Measurements from ENCODE around the gene GIGYF2. TPM values are rescaled to one million over a fixed set of nuclear protein-coding genes. Genes with fewer than 3 reads are reported as not detected.

Gene GIGYF2
- total RNA-seq, 1 experiment from 2014 or later: 60.6 TPM

DNA sequence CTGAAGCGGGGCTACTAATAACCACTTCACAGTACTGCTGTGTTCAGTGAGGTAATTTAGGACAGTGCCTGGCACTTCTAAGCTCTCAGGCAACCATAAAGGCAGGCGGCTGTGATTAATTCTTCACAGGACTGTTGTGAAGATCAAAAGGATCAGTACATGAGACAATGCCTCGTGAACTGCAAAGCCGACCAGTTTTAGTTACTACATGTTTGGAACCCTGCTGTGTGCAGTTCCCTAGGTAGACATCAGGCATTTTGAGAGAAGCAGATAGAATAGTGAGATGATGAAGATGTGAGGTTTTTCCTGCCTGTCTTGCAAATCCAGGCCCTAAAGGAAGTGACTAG is 44.7 kb upstream of the GIGYF2 start:
- H3K9me3 ChIP-seq (ENCODE audit: control insufficient read depth in 1 of 2, insufficient read depth in 1 of 2, low read depth in 1 of 2, low read length in 2 of 2): no peaks in the 10 kb centered on the region
- H3K27ac ChIP-seq (ENCODE audit: low read depth, low read length): no peak overlapping the region
- no peaks in the 10 kb centered on the region for H3K36me3 ChIP-seq (ENCODE audit: control insufficient read depth in 1 of 2, insufficient read depth in 2 of 2, low read length in 2 of 2)
- ChIA-PET CTCF (no interaction called here), POLR2A (no interaction called here), RAD21 (ENCODE audit: low non-redundant PET in 1 of 2, low total read pairs in 2 of 2, uncharacterized antibody in 2 of 2, unreplicated experiment in 2 of 2) (no interaction called here)
- TF ChIP-seq SRF (IDR thresholded peaks at IDR 0.05; ENCODE audit: low read depth) (no peak), TCF7L2 (IDR thresholded peaks at IDR 0.05; ENCODE audit: borderline replicate concordance, extremely low read depth, insufficient read depth, insufficient read length) (peak; percentile 53)
- no peaks in the 10 kb centered on the region for H3K4me1 ChIP-seq (ENCODE audit: control insufficient read depth in 1 of 2, insufficient read depth in 2 of 2, low read length in 2 of 2)
- no peaks in the 10 kb centered on the region for H3K79me2 ChIP-seq (ENCODE audit: insufficient read depth, low read length)
- H3K4me2 ChIP-seq (ENCODE audit: low read length): no peak overlapping the region
- H2AFZ ChIP-seq (ENCODE audit: low read depth, low read length, poor library complexity, severe bottlenecking): no peak overlapping the region
- DNase-seq (ENCODE audit: low read depth, low spot score): no peak
- intact Hi-C loops (cut with micrococcal nuclease): no loop called here
- H3K4me3 ChIP-seq (replicated peaks in 1 of 2; ENCODE audit: low read depth in 1 of 2, low read length in 2 of 2): no peak overlapping the region
- no peak overlapping the region for H3K9ac ChIP-seq (ENCODE audit: low read length)
- BruUV-seq (replicated peaks): no TSS peak
- no peaks in the 10 kb centered on the region for H3K27me3 ChIP-seq (ENCODE audit: insufficient read depth, low read length)
- H3K9me2 ChIP-seq (ENCODE audit: insufficient read depth): no peaks in the 10 kb centered on the region
- no peaks in the 10 kb centered on the region for H4K20me1 ChIP-seq (ENCODE audit: insufficient read depth)
- no peak for ATAC-seq

GRCh38 chr2:232653441-232653840 is 43.7 kb upstream of the GIGYF2 start:
- H3K27me3 ChIP-seq (ENCODE audit: insufficient read depth, low read length): no peaks in the 10 kb centered on the region
- H2AFZ ChIP-seq (ENCODE audit: low read depth, low read length, poor library complexity, severe bottlenecking): no peak overlapping the region
- no peaks in the 10 kb centered on the region for H3K4me1 ChIP-seq (ENCODE audit: control insufficient read depth in 1 of 2, insufficient read depth in 2 of 2, low read length in 2 of 2)
- no peak for DNase-seq (ENCODE audit: low read depth, low spot score)
- TF ChIP-seq SP1 (IDR thresholded peaks at IDR 0.05; ENCODE audit: low read depth): no peak
- TF ChIP-seq SRF (IDR thresholded peaks at IDR 0.05; ENCODE audit: low read depth): no peak
- TF ChIP-seq TCF7L2 (IDR thresholded peaks at IDR 0.05; ENCODE audit: borderline replicate concordance, extremely low read depth, insufficient read depth, insufficient read length): no peak
- TF ChIP-seq FOSL1 (IDR thresholded peaks at IDR 0.05; ENCODE audit: low read depth): no peak
- no peak overlapping the region for H3K27ac ChIP-seq (ENCODE audit: low read depth, low read length)
- ChIA-PET POLR2A (no interaction called here), RAD21 (ENCODE audit: low non-redundant PET in 1 of 2, low total read pairs in 2 of 2, uncharacterized antibody in 2 of 2, unreplicated experiment in 2 of 2) (no interaction called here), CTCF (no interaction called here)
- intact Hi-C loops (cut with micrococcal nuclease): no loop called here
- no peaks in the 10 kb centered on the region for H3K79me2 ChIP-seq (ENCODE audit: insufficient read depth, low read length)
- H3K4me2 ChIP-seq (ENCODE audit: low read length): no peak overlapping the region
- no peaks in the 10 kb centered on the region for H3K36me3 ChIP-seq (ENCODE audit: control insufficient read depth in 1 of 2, insufficient read depth in 2 of 2, low read length in 2 of 2)
- H3K9me2 ChIP-seq (ENCODE audit: insufficient read depth): no peaks in the 10 kb centered on the region
- H4K20me1 ChIP-seq (ENCODE audit: insufficient read depth): no peaks in the 10 kb centered on the region
- no TSS peak for BruUV-seq (replicated peaks)
- no peak overlapping the region for H3K9ac ChIP-seq (ENCODE audit: low read length)
- H3K9me3 ChIP-seq (ENCODE audit: control insufficient read depth in 1 of 2, insufficient read depth in 1 of 2, low read depth in 1 of 2, low read length in 2 of 2): no peaks in the 10 kb centered on the region
- H3K4me3 ChIP-seq (replicated peaks in 1 of 2; ENCODE audit: low read depth in 1 of 2, low read length in 2 of 2): no peak overlapping the region
- ATAC-seq: no peak

GRCh38 chr2:232655392-232655791 is 41.7 kb upstream of the GIGYF2 start:
- no peak for ATAC-seq
- Histone ChIP-seq H3K9ac (ENCODE audit: low read length) (no peak overlapping the region), H4K20me1 (ENCODE audit: insufficient read depth) (no peaks in the 10 kb centered on the region), H3K4me1 (ENCODE audit: control insufficient read depth in 1 of 2, insufficient read depth in 2 of 2, low read length in 2 of 2) (no peaks in the 10 kb centered on the region), H3K27ac (ENCODE audit: low read depth, low read length) (no peak overlapping the region), H2AFZ (ENCODE audit: low read depth, low read length, poor library complexity, severe bottlenecking) (no peak overlapping the region), H3K79me2 (ENCODE audit: insufficient read depth, low read length) (no peaks in the 10 kb centered on the region), H3K27me3 (ENCODE audit: insufficient read depth, low read length) (no peaks in the 10 kb centered on the region), H3K4me3 (replicated peaks in 1 of 2; ENCODE audit: low read depth in 1 of 2, low read length in 2 of 2) (no peak overlapping the region), H3K9me3 (ENCODE audit: control insufficient read depth in 1 of 2, insufficient read depth in 1 of 2, low read depth in 1 of 2, low read length in 2 of 2) (no peaks in the 10 kb centered on the region), H3K4me2 (ENCODE audit: low read length) (no peak overlapping the region), H3K9me2 (ENCODE audit: insufficient read depth) (no peaks in the 10 kb centered on the region), H3K36me3 (ENCODE audit: control insufficient read depth in 1 of 2, insufficient read depth in 2 of 2, low read length in 2 of 2) (no peaks in the 10 kb centered on the region)
- DNase-seq (ENCODE audit: low read depth, low spot score): no peak
- RAD21 ChIA-PET (ENCODE audit: low non-redundant PET in 1 of 2, low total read pairs in 2 of 2, uncharacterized antibody in 2 of 2, unreplicated experiment in 2 of 2): no interaction called here
- no TSS peak for BruUV-seq (replicated peaks)
- POLR2A ChIA-PET: no interaction called here
- intact Hi-C loops (cut with micrococcal nuclease): no loop called here
- CTCF ChIA-PET: no interaction called here
- TF ChIP-seq ZFX (IDR thresholded peaks at IDR 0.05) (no peak), JUND (IDR thresholded peaks at IDR 0.05) (no peak), RAD21 (IDR thresholded peaks at IDR 0.05; ENCODE audit: low read depth) (no peak), POLR2AphosphoS5 (IDR thresholded peaks at IDR 0.05; ENCODE audit: low read depth, low read length) (no peak), TCF7L2 (IDR thresholded peaks at IDR 0.05; ENCODE audit: borderline replicate concordance, extremely low read depth, insufficient read depth, insufficient read length) (no peak), CEBPB (IDR thresholded peaks at IDR 0.05; ENCODE audit: low read depth) (no peak), ZNF274 (IDR thresholded peaks at IDR 0.05; ENCODE audit: low read depth, low read length) (no peak), ATF3 (IDR thresholded peaks at IDR 0.05) (no peak)
- TF ChIP-seq, protein P1, sequence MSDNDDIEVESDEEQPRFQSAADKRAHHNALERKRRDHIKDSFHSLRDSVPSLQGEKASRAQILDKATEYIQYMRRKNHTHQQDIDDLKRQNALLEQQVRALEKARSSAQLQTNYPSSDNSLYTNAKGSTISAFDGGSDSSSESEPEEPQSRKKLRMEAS (IDR thresholded peaks at IDR 0.05): no peak
- TF ChIP-seq, protein P2, sequence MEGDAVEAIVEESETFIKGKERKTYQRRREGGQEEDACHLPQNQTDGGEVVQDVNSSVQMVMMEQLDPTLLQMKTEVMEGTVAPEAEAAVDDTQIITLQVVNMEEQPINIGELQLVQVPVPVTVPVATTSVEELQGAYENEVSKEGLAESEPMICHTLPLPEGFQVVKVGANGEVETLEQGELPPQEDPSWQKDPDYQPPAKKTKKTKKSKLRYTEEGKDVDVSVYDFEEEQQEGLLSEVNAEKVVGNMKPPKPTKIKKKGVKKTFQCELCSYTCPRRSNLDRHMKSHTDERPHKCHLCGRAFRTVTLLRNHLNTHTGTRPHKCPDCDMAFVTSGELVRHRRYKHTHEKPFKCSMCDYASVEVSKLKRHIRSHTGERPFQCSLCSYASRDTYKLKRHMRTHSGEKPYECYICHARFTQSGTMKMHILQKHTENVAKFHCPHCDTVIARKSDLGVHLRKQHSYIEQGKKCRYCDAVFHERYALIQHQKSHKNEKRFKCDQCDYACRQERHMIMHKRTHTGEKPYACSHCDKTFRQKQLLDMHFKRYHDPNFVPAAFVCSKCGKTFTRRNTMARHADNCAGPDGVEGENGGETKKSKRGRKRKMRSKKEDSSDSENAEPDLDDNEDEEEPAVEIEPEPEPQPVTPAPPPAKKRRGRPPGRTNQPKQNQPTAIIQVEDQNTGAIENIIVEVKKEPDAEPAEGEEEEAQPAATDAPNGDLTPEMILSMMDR (IDR thresholded peaks at IDR 0.05 in 2 of 3, conservative IDR thresholded peaks at IDR 0.05 in 1 of 3; ENCODE audit: borderline replicate concordance in 1 of 3, insufficient read depth in 1 of 3, low read depth in 2 of 3, low read length in 2 of 3): no peak

Data from HCT116 (cell line).